ENCODE data around the gene RIPPLY2. TPM values are rescaled to one million over a fixed set of nuclear protein-coding genes. Genes with fewer than 3 reads are reported as not detected.

Gene RIPPLY2
- total RNA-seq, 1 donor from 2014 or later: not detected

DNA sequence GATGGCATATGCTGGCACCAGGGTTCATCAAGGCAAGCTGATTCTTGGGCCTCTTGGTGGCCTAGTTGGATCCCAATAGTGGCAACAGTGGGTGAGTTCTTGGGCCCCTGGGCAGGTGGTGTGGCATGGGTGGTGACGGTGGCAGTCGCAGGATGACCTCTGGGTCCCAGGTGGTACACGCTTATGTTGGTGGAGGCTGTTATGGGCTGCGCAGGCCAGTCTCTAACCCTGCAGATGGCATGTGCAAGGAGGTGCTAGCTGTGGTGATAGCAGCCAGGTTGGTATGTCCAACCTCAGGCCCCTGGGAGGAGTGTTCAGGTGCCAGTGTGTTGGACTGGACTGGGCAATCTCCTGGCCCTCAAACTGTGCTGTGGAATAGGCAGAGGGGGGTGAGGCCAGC, 52.5 kb downstream of the RIPPLY2 start:
- DNase-seq (ENCODE audit: low spot score): no peak

Other genes starting within 250 kb of the RIPPLY2 start
- gene SNAP91, start 144.3 kb upstream of the RIPPLY2 start, total RNA-seq: 2.5 TPM
- 11.9 TPM for gene CYB5R4, start 6.3 kb downstream of the RIPPLY2 start, total RNA-seq
- 1.9 TPM for gene MRAP2, start 180.4 kb downstream of the RIPPLY2 start, total RNA-seq